ENCODE measurements around the gene ZIC1. TPM values are rescaled to one million over a fixed set of nuclear protein-coding genes. Genes with fewer than 3 reads are reported as not detected.
A peak's percentile ranks its signal among the peaks of the same experiment; 100 is the strongest.

ZIC1 gene
- total and polyA plus RNA-seq, 2 experiments from 2014 or later = 0.21 to 0.95 TPM

- TF ChIP-seq ZNF462 (CRISPR knock-in tag; IDR thresholded peaks at IDR 0.05) (no peak), ETS1 (IDR thresholded peaks at IDR 0.05) (no peak)
Measured at GRCh38 chr3:147380977-147381376, 28.2 kb upstream of the ZIC1 start (continued).

- peak overlapping the region; percentile 38; the same call in 1 of the 3 replicates for H3K4me3 Mint-ChIP-seq
- no peaks in the 10 kb centered on the region for H3K9me3 Mint-ChIP-seq
- Histone ChIP-seq H3K27ac (ENCODE audit: low read depth) (no peak overlapping the region), H3F3A (replicated peaks; ENCODE audit: low read depth) (peaks cover 24% of the 10 kb centered on the region), H3K9me2 (ENCODE audit: insufficient read depth) (no peaks in the 10 kb centered on the region), H3K36me3 (ENCODE audit: insufficient read depth) (no peaks in the 10 kb centered on the region), H3K4me1 (ENCODE audit: insufficient read depth) (peaks cover 87% of the 10 kb centered on the region), H2AFZ (no peak overlapping the region), H4K20me1 (replicated peaks; ENCODE audit: insufficient read depth) (peaks cover 2% of the 10 kb centered on the region; the same call in 1 of the 2 replicates), H3K4me2 (peak overlapping the region; percentile 76), H3K4me3 (0 out of 2 replicates have a peak overlapping the region, but pooled peaks have one; percentile 41), H3K27me3 (ENCODE audit: insufficient read depth) (peaks cover 97% of the 10 kb centered on the region), H3K79me2 (replicated peaks; ENCODE audit: insufficient read depth) (no peaks in the 10 kb centered on the region)
- H3K27ac Mint-ChIP-seq = no peak overlapping the region
- peaks cover 95% of the 10 kb centered on the region for H3K27me3 Mint-ChIP-seq (ENCODE audit: insufficient read depth, low read depth, poor library complexity)
- ATAC-seq (no peak), DNase-seq (ENCODE audit: low spot score) (peak; percentile 58)
- no peaks in the 10 kb centered on the region for H3K36me3 Mint-ChIP-seq (ENCODE audit: low read depth)
- TF ChIP-seq NANOG (IDR thresholded peaks at IDR 0.05; ENCODE audit: borderline replicate concordance) (no peak), POLR2AphosphoS5 (IDR thresholded peaks at IDR 0.05; ENCODE audit: low read depth) (no peak), ETS1 (IDR thresholded peaks at IDR 0.05) (no peak), JUNB (IDR thresholded peaks at IDR 0.05; ENCODE audit: unreplicated experiment) (no peak), STAT1 (IDR thresholded peaks at IDR 0.05; ENCODE audit: unreplicated experiment) (no peak), CREB1 (CRISPR knock-in tag; IDR thresholded peaks at IDR 0.05; ENCODE audit: low read depth) (no peak), ZNF331 (CRISPR knock-in tag; IDR thresholded peaks at IDR 0.05; ENCODE audit: low read depth) (no peak)
- peaks cover 85% of the 10 kb centered on the region for H3K4me1 Mint-ChIP-seq
Measured at GRCh38 chr3:147381596-147381995, 27.6 kb upstream of the ZIC1 start.
